GM12801 (cell line): Measurements from ENCODE around the gene TBPL1.

ENCODE experiments used
- CTCF ChIP-seq: IDR thresholded peaks from one replicate; pipeline ENCODE4 v1.5.1; 2011; ENCODE audit warnings: control low read depth; ENCODE audit not compliant: insufficient read length; ENCODE audit errors: extremely low read depth

TBPL1 gene

GRCh38 chr6:133997267-133997666 lies 44.2 kb downstream of the TBPL1 start:
- no peak for TF ChIP-seq CTCF

- TF ChIP-seq CTCF: no peak
These were observed 46.3 kb downstream of the TBPL1 start for GRCh38 chr6:133999305-133999704.

- TF ChIP-seq CTCF: no peak
These were observed 47.4 kb downstream of the TBPL1 start for GRCh38 chr6:134000443-134000842.

- TF ChIP-seq CTCF: no peak
These were observed 49.8 kb downstream of the TBPL1 start for GRCh38 chr6:134002821-134003220.

GRCh38 chr6:134003542-134003951 lies 50.5 kb downstream of the TBPL1 start:
- TF ChIP-seq CTCF: no peak

GRCh38 chr6:134004714-134005113 lies 51.7 kb downstream of the TBPL1 start:
- TF ChIP-seq CTCF: no peak

GRCh38 chr6:134005800-134006199 lies 52.8 kb downstream of the TBPL1 start:
- TF ChIP-seq CTCF: no peak

- no peak for TF ChIP-seq CTCF
These were observed 54.1 kb downstream of the TBPL1 start for GRCh38 chr6:134007077-134007476.
